GM19023 (cell line): ENCODE measurements around the gene MXI1.

Experiments used
- ATAC-seq: cut with Tn5 transposase; IDR thresholded peaks from one replicate; pipeline ENCODE4 v1.9.1; 2021; ENCODE audit warnings: mild to moderate bottlenecking, moderate library complexity; ENCODE audit not compliant: unreplicated experiment

Gene MXI1

GRCh38 chr10:110214371-110214826, 7.0 kb downstream of the MXI1 start:
- ATAC-seq, result peak; percentile 28

- no peak for ATAC-seq
Measured at GRCh38 chr10:110215286-110216170, 8.1 kb downstream of the MXI1 start.

GRCh38 chr10:110216240-110216639, 8.8 kb downstream of the MXI1 start:
- ATAC-seq, result no peak

GRCh38 chr10:110216942-110217661, 9.7 kb downstream of the MXI1 start:
- ATAC-seq, result no peak

GRCh38 chr10:110217662-110218008, 10.2 kb downstream of the MXI1 start:
- ATAC-seq, result no peak

- no peak for ATAC-seq
Measured at GRCh38 chr10:110218632-110219031, 11.2 kb downstream of the MXI1 start.

- ATAC-seq, result no peak
Measured at GRCh38 chr10:110219884-110220283, 12.5 kb downstream of the MXI1 start.

GRCh38 chr10:110220398-110220797, 13.0 kb downstream of the MXI1 start:
- ATAC-seq, result no peak

- ATAC-seq, result no peak
Measured at GRCh38 chr10:110221044-110221720, 13.8 kb downstream of the MXI1 start.

- peak; percentile 42 for ATAC-seq
Measured at GRCh38 chr10:110221721-110222261, 14.4 kb downstream of the MXI1 start.

- ATAC-seq, result no peak
Measured at GRCh38 chr10:110222641-110223297, 15.4 kb downstream of the MXI1 start.

- no peak for ATAC-seq
Measured at GRCh38 chr10:110223298-110223925, 16.0 kb downstream of the MXI1 start.

GRCh38 chr10:110224992-110225391, 17.6 kb downstream of the MXI1 start:
- no peak for ATAC-seq

- peak; percentile 5 for ATAC-seq
Measured at GRCh38 chr10:110225441-110225755, 18.0 kb downstream of the MXI1 start.

GRCh38 chr10:110225756-110226542, 18.5 kb downstream of the MXI1 start:
- peak; percentile 82 for ATAC-seq

GRCh38 chr10:110226543-110226925, 19.1 kb downstream of the MXI1 start:
- ATAC-seq, result no peak

GRCh38 chr10:110226926-110227641, 19.7 kb downstream of the MXI1 start:
- ATAC-seq, result no peak

- no peak for ATAC-seq
Measured at GRCh38 chr10:110228066-110228465, 20.7 kb downstream of the MXI1 start.

- ATAC-seq, result no peak
Measured at GRCh38 chr10:110229155-110229554, 21.8 kb downstream of the MXI1 start.
